GM18867 (cell line): ENCODE results near the gene DNMT3L.
"Not testable (repeated sequence)": the region's sequence is repeated elsewhere in the genome, so short reads cannot be mapped to it uniquely, and the experiment has no call there.

ENCODE experiments used
- ATAC-seq: cut with Tn5 transposase; IDR thresholded peaks from one replicate; pipeline ENCODE4 v1.9.1; 2021; ENCODE audit warnings: mild to moderate bottlenecking, moderate library complexity; ENCODE audit not compliant: unreplicated experiment

Gene DNMT3L

GRCh38 chr21:44199448-44199847 lies 62.2 kb downstream of the DNMT3L start:
- no peak for ATAC-seq

DNA sequence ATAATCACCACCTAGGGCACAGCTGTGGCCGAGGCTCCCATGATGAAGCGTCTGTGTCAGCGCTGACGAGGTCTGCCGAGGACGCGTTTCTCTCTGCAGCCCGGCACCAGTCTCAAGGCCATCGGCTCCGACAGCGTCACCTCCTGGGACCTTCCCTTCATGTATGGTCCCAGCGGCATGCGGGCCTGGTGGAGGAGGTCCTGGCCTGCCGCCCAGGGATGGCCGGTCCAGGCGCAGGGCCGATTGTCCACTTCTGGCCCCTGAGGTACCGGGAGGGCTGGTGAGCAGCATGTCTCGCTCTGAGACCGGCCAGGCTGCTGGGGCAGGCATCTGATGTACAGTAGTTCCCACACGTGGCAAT lies 64.6 kb downstream of the DNMT3L start:
- not testable (repeated sequence) for ATAC-seq
